Measurements from ENCODE around the gene TUBE1. TPM values are rescaled to one million over a fixed set of nuclear protein-coding genes. Genes with fewer than 3 reads are reported as not detected.

Gene TUBE1
- total and polyA plus RNA-seq, 2 experiments from 2014 or later: 26.3 to 27.7 TPM

GRCh38 chr6:112021691-112022310, 65.5 kb downstream of the TUBE1 start:
- Histone ChIP-seq H3K4me2 (no peak overlapping the region), H3K27ac (ENCODE audit: low read depth) (no peak overlapping the region), H4K20me1 (replicated peaks; ENCODE audit: insufficient read depth) (no peaks in the 10 kb centered on the region), H3K36me3 (ENCODE audit: insufficient read depth) (no peaks in the 10 kb centered on the region), H3K79me2 (replicated peaks; ENCODE audit: insufficient read depth) (no peaks in the 10 kb centered on the region), H3K9me2 (ENCODE audit: insufficient read depth) (no peaks in the 10 kb centered on the region; the same call in 1 of the 2 replicates), H3K4me1 (ENCODE audit: insufficient read depth) (no peaks in the 10 kb centered on the region), H3K27me3 (ENCODE audit: insufficient read depth) (no peaks in the 10 kb centered on the region), H3K4me3 (no peak overlapping the region), H2AFZ (peak overlapping the region; percentile 56; the same call in 1 of the 2 replicates), H3F3A (replicated peaks; ENCODE audit: low read depth) (no peaks in the 10 kb centered on the region)
- ATAC-seq: no peak
- H3K4me3 Mint-ChIP-seq: no peak overlapping the region
- H3K27me3 Mint-ChIP-seq (ENCODE audit: insufficient read depth, low read depth, poor library complexity): no peaks in the 10 kb centered on the region
- peaks cover 5% of the 10 kb centered on the region; the same call in 2 of the 3 replicates for H3K36me3 Mint-ChIP-seq (ENCODE audit: low read depth)
- TF ChIP-seq EZH2 (IDR thresholded peaks at IDR 0.05; ENCODE audit: low read depth, unreplicated experiment) (no peak), CREB1 (CRISPR knock-in tag; IDR thresholded peaks at IDR 0.05; ENCODE audit: low read depth) (no peak)
- H3K4me1 Mint-ChIP-seq: 0 out of 3 replicates have a peak, but pooled peaks cover 2% of the 10 kb centered on the region
- no peak overlapping the region for H3K27ac Mint-ChIP-seq
- H3K9me3 Mint-ChIP-seq: peaks cover 10% of the 10 kb centered on the region
- no peak for DNase-seq (ENCODE audit: low spot score)

Other genes with a start within 250 kb of the TUBE1 start
- 70.8 and 143 TPM in 2 replicates for gene FYN, start 214.0 kb downstream of the TUBE1 start, total RNA-seq (2014; rRNA removed; shearing (Covaris generic))
- 46.8 and 54.9 TPM in 2 replicates for gene FYN, start 214.0 kb downstream of the TUBE1 start, polyA plus RNA-seq (2016; fragmentation: Nextera tagmentation; extraction: Ambion mirVana)
- not detected in 2 replicates for gene CCN6, start 33.4 kb downstream of the TUBE1 start, total RNA-seq (2014; rRNA removed; shearing (Covaris generic))
- 0.65 and 0.73 TPM in 2 replicates for gene CCN6, start 33.4 kb downstream of the TUBE1 start, polyA plus RNA-seq (2016; fragmentation: Nextera tagmentation; extraction: Ambion mirVana)
- gene FAM229B, start 109 bp upstream of the TUBE1 start, total RNA-seq (2014; rRNA removed; shearing (Covaris generic)): 4.4 and 4.7 TPM in 2 replicates
- 26.3 and 32.9 TPM in 2 replicates for gene FAM229B, start 109 bp upstream of the TUBE1 start, polyA plus RNA-seq (2016; fragmentation: Nextera tagmentation; extraction: Ambion mirVana)
- gene LAMA4, start 167.1 kb upstream of the TUBE1 start, total RNA-seq (2014; rRNA removed; shearing (Covaris generic)): 1.7 and 4.9 TPM in 2 replicates
- 2.8 TPM in 2 replicates for gene LAMA4, start 167.1 kb upstream of the TUBE1 start, polyA plus RNA-seq (2016; fragmentation: Nextera tagmentation; extraction: Ambion mirVana)